Thymus (tissue), 14 donors: ENCODE results near the gene FAR2. TPM values are rescaled to one million over a fixed set of nuclear protein-coding genes. Genes with fewer than 3 reads are reported as not detected.

Experiments used
- DNase-seq, 9 donors: peaks; one replicate each; pipeline ENCODE4 v3.0.0-alpha.2; 2013; ENCODE audit warnings: low spot score in 9 of 9, low read depth in 6 of 9, missing footprints in 1 of 9
- H3K27ac ChIP-seq, 2 donors: one replicate each; pipeline ENCODE4 v1.5.1; 2013; ENCODE audit warnings: control low read depth in 1 of 2, low read depth in 1 of 2, low read length in 1 of 2, mild to moderate bottlenecking in 1 of 2, moderate library complexity in 1 of 2
- H3K27me3 ChIP-seq, 2 donors: one replicate each; pipeline ENCODE4 v1.5.1; 2013; ENCODE audit warnings: low read length in 1 of 2; ENCODE audit not compliant: control insufficient read depth in 2 of 2, insufficient read depth in 1 of 2
- H3K36me3 ChIP-seq, 2 donors: one replicate each; pipeline ENCODE4 v1.5.1; 2013; ENCODE audit warnings: low read length in 1 of 2, mild to moderate bottlenecking in 1 of 2, moderate library complexity in 1 of 2; ENCODE audit not compliant: control insufficient read depth in 2 of 2, insufficient read depth in 2 of 2
- H3K4me1 ChIP-seq, 2 donors: one replicate each; pipeline ENCODE4 v1.5.1; 2013; ENCODE audit warnings: low read length in 2 of 2; ENCODE audit not compliant: control insufficient read depth in 2 of 2, insufficient read depth in 2 of 2
- H3K4me3 ChIP-seq, 2 donors: one replicate each; pipeline ENCODE4 v1.5.1; 2013; ENCODE audit warnings: low read length in 2 of 2, control low read depth in 1 of 2, mild to moderate bottlenecking in 1 of 2
- H3K9me3 ChIP-seq, 2 donors: one replicate each; pipeline ENCODE4 v1.5.1; 2013; ENCODE audit warnings: low read length in 1 of 2, mild to moderate bottlenecking in 1 of 2; ENCODE audit not compliant: control insufficient read depth in 2 of 2, insufficient read depth in 1 of 2
- WGBS: extraction: QIAGEN DNeasy Blood & Tissue Kit; methylation state at CpG from one replicate; pipeline ENCODE4 v1.1.7; 2013; 5-methylcytosine and 5-hydroxymethylcytosine counted together
- long read RNA-seq, 10 donors: transcript quantifications; one replicate each; lab custom pipeline, GENCODE V29; 2026
- polyA plus RNA-seq: library from polyadenylated mRNA; stranded (reverse); fragments of 200-250 nt; gene quantifications from one replicate; pipeline ENCODE4 v1.2.3, GENCODE V29; 2013
- total RNA-seq: library from RNA; stranded (reverse); fragments of 120-200 nt; gene quantifications from one replicate; pipeline ENCODE4 v1.2.4, GENCODE V29; 2013
- donor health status: healthy.

The FAR2 gene
- total RNA-seq (11.6 TPM), polyA plus RNA-seq (5.3 TPM)
- long read RNA-seq, donor 1, result 0 reads
- long read RNA-seq, donor 2, result 0 reads
- long read RNA-seq, donor 3, partial matches to known transcripts, result 53 of 120 reads
- long read RNA-seq, donor 3, other reads (novel, unspliced or antisense), result 64 of 120 reads
- long read RNA-seq, donor 4, partial matches to known transcripts, result 56 of 60 reads
- long read RNA-seq, donor 4, other reads (novel, unspliced or antisense), result 0 of 60 reads
- long read RNA-seq, donor 5, partial matches to known transcripts, result 7 of 11 reads
- long read RNA-seq, donor 5, other reads (novel, unspliced or antisense), result 0 of 11 reads
- long read RNA-seq, donor 6, partial matches to known transcripts, result 8 of 10 reads
- long read RNA-seq, donor 6, other reads (novel, unspliced or antisense), result 0 of 10 reads
- long read RNA-seq, donor 7, partial matches to known transcripts, result 77 of 81 reads
- long read RNA-seq, donor 7, other reads (novel, unspliced or antisense), result 0 of 81 reads
- long read RNA-seq, donor 8, partial matches to known transcripts, result 0 of 2 reads
- long read RNA-seq, donor 8, other reads (novel, unspliced or antisense), result 0 of 2 reads
- long read RNA-seq, donor 9, partial matches to known transcripts, result 0 of 3 reads
- long read RNA-seq, donor 9, other reads (novel, unspliced or antisense), result 0 of 3 reads
- long read RNA-seq, donor 10, result 0 reads

GRCh38 chr12:29148911-29149690, at the start of gene FAR2:
TSS of gene FAR2 (plus strand) at chr12:29149278. CDS start at chr12:29270450, 121,172 bp downstream.
- Histone ChIP-seq H3K27ac (peak within 1 kb of the TSS; percentile 46 to 72), H3K4me3 (peak within 1 kb of the TSS; percentile 53 to 72), H3K27me3 (peaks cover 0 to 8% of the 10 kb centered on the region in 2 donors), H3K9me3 (peaks cover 0 to 1% of the 10 kb centered on the region in 2 donors), H3K4me1 (peaks cover 0 to 20% of the 10 kb centered on the region in 2 donors), H3K36me3 (no peaks in the 10 kb centered on the region)
- WGBS, result under 1% methylated on average over 66 of the region's 66 CpGs
- peak in 6 of 9 donors; percentile 28 to 73 (median 38) for DNase-seq

DNA sequence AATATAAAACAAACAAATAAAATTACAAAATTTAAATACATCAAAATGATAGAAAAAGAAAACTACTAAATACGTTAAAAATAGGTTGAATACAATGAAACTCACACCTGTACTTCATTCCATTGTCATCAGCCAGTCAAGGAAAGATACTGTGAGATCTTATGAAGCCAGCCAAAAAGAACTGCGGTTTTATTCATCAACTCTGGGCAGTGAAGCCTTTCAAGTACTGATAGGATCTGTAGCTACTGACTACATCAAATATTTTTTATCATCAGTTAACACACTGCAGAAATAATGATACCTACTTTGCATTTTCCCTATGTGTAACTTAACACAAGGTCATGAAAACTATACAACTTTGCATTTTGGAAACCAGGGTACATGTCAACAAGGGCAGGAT, 46.3 kb upstream of the FAR2 start:
- Histone ChIP-seq H3K27me3 (no peaks in the 10 kb centered on the region), H3K4me3 (no peak overlapping the region), H3K4me1 (peaks cover 8 to 16% of the 10 kb centered on the region in 2 donors), H3K27ac (peak overlapping the region in 1 of 2 donors; percentile 89), H3K9me3 (peaks cover 0 to 6% of the 10 kb centered on the region in 2 donors), H3K36me3 (no peaks in the 10 kb centered on the region)
- DNase-seq, result peak in 3 of 9 donors; percentile 5 to 30 (median 18)
- WGBS, result 19% methylated on average over 2 of the region's 2 CpGs

DNA sequence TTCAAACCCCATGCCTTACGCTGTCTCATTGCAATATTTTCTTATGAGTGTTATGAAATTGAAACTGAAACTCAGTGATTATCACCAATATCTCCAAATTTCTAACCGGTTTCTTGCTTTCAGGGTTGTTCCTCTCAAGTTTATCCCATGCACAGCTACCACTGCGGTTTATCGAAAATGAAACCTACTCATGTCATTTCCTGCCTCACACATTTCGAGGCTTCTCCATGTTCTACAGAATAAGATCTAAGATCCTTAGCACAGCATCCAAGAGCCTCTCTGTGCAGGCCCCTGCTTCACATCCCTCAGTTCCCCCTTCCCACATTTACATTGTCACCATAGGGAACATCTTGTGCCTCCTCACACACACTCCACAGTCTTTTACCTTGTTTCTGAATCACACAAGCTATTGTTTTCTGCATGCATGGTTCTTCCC, 45.5 kb upstream of the FAR2 start:
- 6% methylated on average over 5 of the region's 5 CpGs for WGBS
- H3K27me3 ChIP-seq, result no peaks in the 10 kb centered on the region
- peaks cover 8 to 16% of the 10 kb centered on the region in 2 donors for H3K4me1 ChIP-seq

GRCh38 chr12:29104516-29104915, 44.6 kb upstream of the FAR2 start:
- DNase-seq, result peak in 4 of 9 donors; percentile 16 to 55 (median 24)
- H3K27ac ChIP-seq, result peak overlapping the region; percentile 15 to 89

More for the DNA sequence above, 45.5 kb upstream of the FAR2 start:
- peak in 8 of 9 donors; percentile 52 to 89 (median 68) for DNase-seq
- peaks cover 0 to 4% of the 10 kb centered on the region in 2 donors for H3K9me3 ChIP-seq
- H3K27ac ChIP-seq, result peak overlapping the region; percentile 82 to 89
- H3K4me3 ChIP-seq, result peak overlapping the region in 1 of 2 donors; percentile 45
- H3K36me3 ChIP-seq, result no peaks in the 10 kb centered on the region

GRCh38 chr12:29110506-29111442, 38.3 kb upstream of the FAR2 start:
- Histone ChIP-seq H3K27ac (no peak overlapping the region), H3K4me3 (no peak overlapping the region), H3K4me1 (no peaks in the 10 kb centered on the region), H3K36me3 (no peaks in the 10 kb centered on the region), H3K9me3 (peaks cover 0 to 10% of the 10 kb centered on the region in 2 donors), H3K27me3 (no peaks in the 10 kb centered on the region)
- DNase-seq, result no peak
- WGBS, result 68% methylated on average over 5 of the region's 5 CpGs

More at GRCh38 chr12:29104516-29104915, 44.6 kb upstream of the FAR2 start:
- H3K4me3 ChIP-seq, result no peak overlapping the region
- H3K9me3 ChIP-seq, result no peaks in the 10 kb centered on the region
- H3K36me3 ChIP-seq, result no peaks in the 10 kb centered on the region
- H3K4me1 ChIP-seq, result peaks cover 8 to 16% of the 10 kb centered on the region in 2 donors
- no peaks in the 10 kb centered on the region for H3K27me3 ChIP-seq
- WGBS, result 17% methylated on average over 2 of the region's 2 CpGs

DNA sequence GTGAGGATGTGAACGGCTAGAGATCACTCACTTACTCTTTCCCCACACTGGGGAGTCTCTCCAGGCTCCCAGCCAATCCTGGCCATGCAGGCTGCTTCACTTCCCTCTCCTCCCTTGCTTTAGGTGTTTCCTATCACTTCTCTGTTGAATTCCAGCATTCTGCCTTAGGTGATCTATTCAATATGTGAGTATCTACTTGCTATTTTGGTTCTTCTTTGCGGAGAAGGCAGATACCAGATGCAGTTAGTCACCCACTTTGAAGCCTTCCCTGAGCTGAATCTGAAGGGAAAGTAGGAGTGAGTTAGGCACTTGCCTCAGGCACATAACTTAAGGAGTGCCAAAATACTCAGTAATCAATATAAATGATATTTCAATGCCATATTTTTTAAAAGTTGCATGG, 36.0 kb upstream of the FAR2 start:
- H3K9me3 ChIP-seq, result peaks cover 0 to 10% of the 10 kb centered on the region in 2 donors
- no peak overlapping the region for H3K27ac ChIP-seq
- WGBS, result 94% methylated on average over 2 of the region's 2 CpGs
- H3K36me3 ChIP-seq, result no peaks in the 10 kb centered on the region
- no peak for DNase-seq
- no peak overlapping the region for H3K4me3 ChIP-seq
- no peaks in the 10 kb centered on the region for H3K4me1 ChIP-seq
- H3K27me3 ChIP-seq, result no peaks in the 10 kb centered on the region

DNA sequence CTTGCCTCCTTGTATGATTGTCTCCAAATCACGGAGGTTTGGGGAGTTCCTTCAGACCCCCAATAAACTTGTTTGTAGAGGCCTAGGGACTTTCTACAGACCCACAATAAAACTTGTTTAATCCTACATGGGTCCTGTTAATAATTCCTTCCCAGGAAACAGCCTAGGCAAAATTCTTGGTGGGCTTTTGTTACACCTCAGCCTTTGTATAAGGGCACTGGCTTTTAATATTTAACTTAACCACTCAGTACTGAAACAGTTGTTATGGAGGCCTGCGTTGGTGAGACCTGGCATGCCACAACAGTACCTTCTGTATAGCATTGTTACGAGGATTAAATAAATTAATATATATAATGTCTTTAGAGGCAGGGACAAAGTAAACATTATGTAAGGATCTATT, 32.7 kb upstream of the FAR2 start:
- H3K4me1 ChIP-seq, result no peaks in the 10 kb centered on the region
- no peaks in the 10 kb centered on the region for H3K27me3 ChIP-seq
- peaks cover 0 to 10% of the 10 kb centered on the region in 2 donors for H3K9me3 ChIP-seq
- no peaks in the 10 kb centered on the region for H3K36me3 ChIP-seq
- no peak for DNase-seq
- 96% methylated on average over 3 of the region's 3 CpGs for WGBS
- H3K4me3 ChIP-seq, result no peak overlapping the region
- no peak overlapping the region for H3K27ac ChIP-seq

DNA sequence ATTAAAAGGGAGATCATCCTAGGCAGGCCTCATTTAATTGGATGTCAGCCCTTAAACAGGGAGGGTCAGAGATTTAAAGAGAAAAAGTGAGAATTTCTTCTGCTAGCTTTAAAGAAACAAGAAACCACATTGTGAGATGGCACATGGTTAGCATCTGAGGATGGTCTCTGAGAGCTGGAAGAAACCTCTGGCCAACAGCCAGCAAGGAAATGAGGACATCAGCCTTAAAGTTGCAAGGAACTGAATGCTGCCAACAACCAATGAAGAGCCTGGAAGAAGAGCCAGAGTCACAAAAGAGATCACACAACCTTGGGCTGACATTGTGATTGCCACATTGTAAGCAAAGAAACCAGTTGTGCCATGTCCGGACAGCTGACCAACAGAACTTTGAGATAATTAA, 17.5 kb upstream of the FAR2 start:
- H3K36me3 ChIP-seq, result no peaks in the 10 kb centered on the region
- no peaks in the 10 kb centered on the region for H3K4me1 ChIP-seq
- no peak for DNase-seq
- H3K27me3 ChIP-seq, result no peaks in the 10 kb centered on the region
- peaks cover 0 to 3% of the 10 kb centered on the region in 2 donors for H3K9me3 ChIP-seq
- no peak overlapping the region for H3K4me3 ChIP-seq
- WGBS, result 100% methylated on average over 1 of the region's 1 CpG
- no peak overlapping the region for H3K27ac ChIP-seq
